Measurements from ENCODE around the gene MYG1. TPM values are rescaled to one million over a fixed set of nuclear protein-coding genes. Genes with fewer than 3 reads are reported as not detected.

The MYG1 gene
- total RNA-seq, 1 experiment from 2014 or later = 82.5 TPM

- no peaks in the 10 kb centered on the region for H3K4me1 ChIP-seq (replicated peaks; ENCODE audit: insufficient read depth)
- CTCF ChIA-PET = no interaction called here
- H3K27ac ChIP-seq = no peak overlapping the region
- no peaks in the 10 kb centered on the region for H3K79me2 ChIP-seq (ENCODE audit: low read depth)
- no peak overlapping the region for H3K4me2 ChIP-seq
- peaks cover 4% of the 10 kb centered on the region; the same call in 1 of the 2 replicates for H3F3A ChIP-seq (ENCODE audit: insufficient read depth, low read depth)
- H3K9me3 ChIP-seq (ENCODE audit: insufficient read depth, low read depth) = no peaks in the 10 kb centered on the region
- no peak overlapping the region for H2AFZ ChIP-seq
- H3K4me3 ChIP-seq = no peak overlapping the region
- POLR2A ChIA-PET (ENCODE audit: unreplicated experiment) = interaction anchor here (0.5 to 0.7 kb wide), 2 partner anchors 17 to 216 kb away, joined by 3 read pairs; partner anchors contain the start of gene PFDN5
- H4K20me1 ChIP-seq (ENCODE audit: insufficient read depth) = no peaks in the 10 kb centered on the region
- no peak for TF ChIP-seq EZH2 (IDR thresholded peaks at IDR 0.05; ENCODE audit: low read depth)
- TF ChIP-seq CTCF (conservative IDR thresholded peaks at IDR 0.05) = no peak
- intact Hi-C loops (cut with micrococcal nuclease; ENCODE audit: unreplicated experiment) = no loop called here
- no peaks in the 10 kb centered on the region for H3K9me2 ChIP-seq (ENCODE audit: insufficient read depth)
- no peaks in the 10 kb centered on the region for H3K36me3 ChIP-seq (ENCODE audit: low read depth)
- H3K27me3 ChIP-seq (ENCODE audit: insufficient read depth, low read depth) = no peaks in the 10 kb centered on the region
- BruUV-seq (replicated peaks) = no TSS peak
- DNase-seq = no peak
Measured at GRCh38 chr12:53277981-53278380, 21.5 kb upstream of the MYG1 start.

GRCh38 chr12:53279283-53279869 is 20.1 kb upstream of the MYG1 start:
- no peak overlapping the region for H3K27ac ChIP-seq

GRCh38 chr12:53279888-53280498 is 19.5 kb upstream of the MYG1 start:
- no peaks in the 10 kb centered on the region for H3K79me2 ChIP-seq (ENCODE audit: low read depth)
- H3K4me3 ChIP-seq = no peak overlapping the region
- no peaks in the 10 kb centered on the region for H3K9me2 ChIP-seq (ENCODE audit: insufficient read depth)
- H3K27ac ChIP-seq = no peak overlapping the region
- POLR2A ChIA-PET (ENCODE audit: unreplicated experiment) = no interaction called here
- H3K4me1 ChIP-seq (replicated peaks; ENCODE audit: insufficient read depth) = no peaks in the 10 kb centered on the region
- no peaks in the 10 kb centered on the region for H3K27me3 ChIP-seq (ENCODE audit: insufficient read depth, low read depth)
- H3K36me3 ChIP-seq (ENCODE audit: low read depth) = no peaks in the 10 kb centered on the region
- no TSS peak for BruUV-seq (replicated peaks)
- H4K20me1 ChIP-seq (ENCODE audit: insufficient read depth) = no peaks in the 10 kb centered on the region
- CTCF ChIA-PET = no interaction called here
- DNase-seq = peak in 1 of 2 experiments; percentile 35
- H2AFZ ChIP-seq = no peak overlapping the region
- H3K4me2 ChIP-seq = no peak overlapping the region
- no peaks in the 10 kb centered on the region for H3K9me3 ChIP-seq (ENCODE audit: insufficient read depth, low read depth)
- H3F3A ChIP-seq (ENCODE audit: insufficient read depth, low read depth) = 0 out of 2 replicates have a peak, but pooled peaks cover 4% of the 10 kb centered on the region
- intact Hi-C loops (cut with micrococcal nuclease; ENCODE audit: unreplicated experiment) = no loop called here
- no peak for TF ChIP-seq EZH2 (IDR thresholded peaks at IDR 0.05; ENCODE audit: low read depth)
- TF ChIP-seq CTCF (conservative IDR thresholded peaks at IDR 0.05) = no peak

More at GRCh38 chr12:53279283-53279869, 20.1 kb upstream of the MYG1 start:
- H2AFZ ChIP-seq = no peak overlapping the region
- no peaks in the 10 kb centered on the region for H3K27me3 ChIP-seq (ENCODE audit: insufficient read depth, low read depth)
- BruUV-seq (replicated peaks) = no TSS peak
- H3K4me1 ChIP-seq (replicated peaks; ENCODE audit: insufficient read depth) = no peaks in the 10 kb centered on the region
- no peaks in the 10 kb centered on the region for H3K9me3 ChIP-seq (ENCODE audit: insufficient read depth, low read depth)
- H3K9me2 ChIP-seq (ENCODE audit: insufficient read depth) = no peaks in the 10 kb centered on the region
- no peak for DNase-seq
- no peak overlapping the region for H3K4me3 ChIP-seq
- POLR2A ChIA-PET (ENCODE audit: unreplicated experiment) = no interaction called here
- H4K20me1 ChIP-seq (ENCODE audit: insufficient read depth) = no peaks in the 10 kb centered on the region
- CTCF ChIA-PET = interaction anchor here (0.6 kb wide), 1 partner anchor 41 kb away, joined by 3 read pairs; no protein-coding TSS in a partner anchor
- 0 out of 2 replicates have a peak, but pooled peaks cover 4% of the 10 kb centered on the region for H3F3A ChIP-seq (ENCODE audit: insufficient read depth, low read depth)
- no peaks in the 10 kb centered on the region for H3K79me2 ChIP-seq (ENCODE audit: low read depth)
- TF ChIP-seq EZH2 (IDR thresholded peaks at IDR 0.05; ENCODE audit: low read depth) (no peak), CTCF (conservative IDR thresholded peaks at IDR 0.05) (no peak)
- intact Hi-C loops (cut with micrococcal nuclease; ENCODE audit: unreplicated experiment) = no loop called here
- no peaks in the 10 kb centered on the region for H3K36me3 ChIP-seq (ENCODE audit: low read depth)
- H3K4me2 ChIP-seq = no peak overlapping the region
